ENCODE measurements around the gene ZBTB25.
A peak's percentile ranks its signal among the peaks of the same experiment; 100 is the strongest.

ZBTB25 gene

DNA sequence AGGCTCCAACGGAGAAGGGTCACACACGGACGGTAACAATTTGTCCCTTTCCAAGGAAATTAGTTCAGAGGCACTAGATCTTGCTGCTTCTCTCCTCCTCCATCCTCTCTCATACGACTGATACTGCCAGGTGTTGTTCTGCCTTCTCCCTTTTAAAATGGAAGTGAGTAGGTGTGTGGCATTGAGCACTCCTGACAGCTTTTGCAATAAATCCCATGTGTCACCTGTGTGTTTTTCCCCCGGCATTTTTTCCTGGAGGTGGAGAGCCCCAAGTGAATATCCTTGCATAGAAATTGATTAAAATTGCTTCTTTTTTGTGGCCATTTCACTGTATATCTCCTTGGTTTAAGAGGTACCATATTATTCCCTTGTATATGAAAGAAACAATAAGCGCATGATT is 64.5 kb downstream of the ZBTB25 start:
- ATAC-seq, result no peak

DNA sequence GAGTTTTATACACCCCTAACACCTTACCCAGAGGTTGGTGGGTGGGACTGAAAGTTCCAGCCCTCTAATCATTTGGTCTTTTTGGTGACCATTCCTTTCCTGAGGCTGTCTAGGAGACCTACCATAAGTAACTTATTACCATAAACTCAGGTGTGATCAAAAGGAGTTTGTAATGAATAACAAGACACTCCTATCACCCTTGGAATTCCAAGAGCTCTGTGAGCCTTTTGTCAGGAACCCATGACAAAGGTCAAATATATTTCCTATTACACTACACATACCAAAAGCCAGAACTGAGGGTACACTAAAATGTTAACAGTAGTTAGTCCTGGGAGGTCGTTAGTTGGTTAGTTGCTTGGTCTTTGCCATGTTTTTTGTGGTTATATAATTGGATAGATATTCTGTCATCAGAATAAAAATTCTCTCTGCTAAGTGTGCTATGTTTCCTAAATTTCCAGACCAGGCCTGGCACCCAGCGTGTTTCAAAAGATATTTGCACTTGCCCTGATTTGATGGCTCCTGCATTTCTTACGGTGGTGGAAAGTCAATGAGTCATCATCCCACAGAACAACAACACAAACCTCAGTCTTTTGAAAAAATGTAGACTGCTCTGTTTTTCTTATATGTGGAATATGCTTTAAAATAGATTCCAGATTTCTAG is 65.3 kb downstream of the ZBTB25 start:
- ATAC-seq, result peak in 1 of 2 donors; percentile 44

GRCh38 chr14:64434528-64434927 is 69.1 kb downstream of the ZBTB25 start:
- ATAC-seq, result no peak

- no peak for ATAC-seq
These were observed 79.7 kb downstream of the ZBTB25 start for GRCh38 chr14:64423987-64424386.

- peak; percentile 6 to 63 for ATAC-seq
These were observed 80.9 kb downstream of the ZBTB25 start for GRCh38 chr14:64422756-64423155.

- ATAC-seq, result no peak
These were observed 81.6 kb downstream of the ZBTB25 start for GRCh38 chr14:64422005-64422404.

DNA sequence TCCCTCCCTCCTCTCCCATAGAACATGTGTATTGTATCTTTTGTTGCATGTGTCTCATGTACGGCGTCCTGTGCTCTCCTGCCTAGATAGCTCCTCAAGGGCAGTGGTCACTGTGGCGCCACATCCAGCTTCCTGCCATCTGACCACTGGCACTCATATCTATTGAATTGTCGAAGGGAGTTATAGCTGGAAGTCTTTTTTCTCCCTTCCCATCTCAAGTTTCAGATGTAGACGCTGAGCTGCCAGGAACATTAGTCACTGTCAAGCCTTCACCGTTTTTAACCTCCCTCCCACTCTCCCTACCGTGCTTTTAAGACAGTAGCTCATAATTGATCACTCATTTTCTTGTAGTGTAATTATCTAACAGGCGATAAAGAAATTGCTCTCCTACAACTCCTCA is 82.5 kb downstream of the ZBTB25 start:
- no peak for ATAC-seq

DNA sequence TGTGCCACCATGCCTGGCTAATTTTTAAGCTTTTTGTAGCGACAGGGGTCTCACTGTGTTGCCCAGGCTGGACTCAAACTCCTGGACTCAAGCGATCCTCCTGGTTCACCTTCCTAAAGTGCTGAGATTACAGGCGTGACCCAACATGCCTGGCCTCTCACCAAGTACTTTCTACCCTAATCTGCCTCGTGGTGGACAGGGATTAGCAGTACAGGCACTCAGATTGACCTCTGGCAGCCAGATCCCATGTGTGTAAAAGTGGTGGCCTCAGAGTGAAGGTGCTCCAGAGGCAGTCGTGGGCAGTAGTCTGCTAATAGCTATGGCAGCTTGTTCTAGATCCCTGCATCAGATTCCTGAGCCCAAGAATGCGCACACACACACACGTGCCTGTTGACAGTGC is 84.6 kb downstream of the ZBTB25 start:
- no peak for ATAC-seq

GRCh38 chr14:64417771-64418125 is 85.9 kb downstream of the ZBTB25 start:
- ATAC-seq, result no peak

DNA sequence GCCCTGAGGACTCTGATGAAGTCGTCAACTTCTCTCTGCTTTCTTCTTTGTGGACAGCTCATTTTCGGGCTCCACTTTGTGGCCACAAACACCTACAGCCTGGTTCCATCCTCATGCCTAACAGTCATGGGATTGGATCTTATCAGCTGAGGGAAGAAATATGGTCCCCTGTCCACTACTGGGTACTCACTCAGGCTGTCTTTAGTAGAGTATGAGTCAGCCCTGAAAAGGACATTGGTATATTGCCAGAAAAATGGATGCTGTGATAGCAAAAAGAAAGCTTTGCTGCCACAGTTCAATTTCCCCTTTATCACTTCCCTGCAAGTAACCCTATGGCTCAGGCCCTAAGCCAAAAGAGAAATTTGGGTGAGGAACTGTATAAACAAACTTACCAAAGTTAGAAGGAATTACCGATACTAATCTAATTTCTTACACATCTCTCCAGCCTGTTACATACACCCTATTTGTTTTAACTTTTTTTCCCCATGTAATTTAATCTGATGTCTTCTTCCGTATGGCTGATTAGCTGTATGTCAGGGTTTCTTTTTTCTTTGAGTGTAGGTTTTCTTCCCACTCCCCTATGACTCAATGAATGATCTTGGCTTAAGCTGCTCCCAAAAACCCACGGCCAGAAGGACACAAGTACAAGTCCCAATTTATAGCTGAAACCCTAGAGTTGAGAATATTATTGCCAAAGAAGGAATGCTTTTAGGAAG is 86.4 kb downstream of the ZBTB25 start:
- ATAC-seq, result no peak

DNA sequence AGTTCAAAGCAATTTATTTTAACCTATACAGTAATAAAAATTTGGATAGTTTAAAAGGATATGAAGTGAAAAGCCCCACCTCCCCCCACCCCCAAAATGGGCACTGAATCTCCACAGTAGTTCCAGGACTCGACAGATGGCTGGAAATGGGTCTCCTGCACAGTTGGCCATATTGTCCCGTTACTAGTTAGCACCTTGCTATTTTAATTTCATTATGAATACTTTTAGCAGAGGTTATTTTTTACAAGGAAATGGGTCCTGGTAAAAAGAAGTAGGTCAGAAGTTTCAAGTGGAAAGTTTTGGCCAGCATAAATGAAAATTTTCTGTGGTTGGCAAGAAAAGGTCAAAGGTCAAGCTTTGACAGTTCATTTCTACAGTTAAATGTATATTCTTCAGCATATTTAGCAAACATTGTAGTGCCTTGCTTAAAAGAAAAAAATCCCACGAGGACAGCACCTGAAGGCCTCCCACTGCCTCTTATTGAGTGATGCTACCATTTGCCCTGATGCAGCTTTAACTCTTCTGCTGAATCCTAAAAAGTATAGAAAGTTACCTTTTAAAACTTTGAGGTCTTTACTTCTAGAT is 87.2 kb downstream of the ZBTB25 start:
- ATAC-seq, result no peak

- ATAC-seq, result no peak
These were observed 91.4 kb downstream of the ZBTB25 start for GRCh38 chr14:64412237-64412636.

GRCh38 chr14:64411001-64411400 is 92.6 kb downstream of the ZBTB25 start:
- ATAC-seq, result no peak

DNA sequence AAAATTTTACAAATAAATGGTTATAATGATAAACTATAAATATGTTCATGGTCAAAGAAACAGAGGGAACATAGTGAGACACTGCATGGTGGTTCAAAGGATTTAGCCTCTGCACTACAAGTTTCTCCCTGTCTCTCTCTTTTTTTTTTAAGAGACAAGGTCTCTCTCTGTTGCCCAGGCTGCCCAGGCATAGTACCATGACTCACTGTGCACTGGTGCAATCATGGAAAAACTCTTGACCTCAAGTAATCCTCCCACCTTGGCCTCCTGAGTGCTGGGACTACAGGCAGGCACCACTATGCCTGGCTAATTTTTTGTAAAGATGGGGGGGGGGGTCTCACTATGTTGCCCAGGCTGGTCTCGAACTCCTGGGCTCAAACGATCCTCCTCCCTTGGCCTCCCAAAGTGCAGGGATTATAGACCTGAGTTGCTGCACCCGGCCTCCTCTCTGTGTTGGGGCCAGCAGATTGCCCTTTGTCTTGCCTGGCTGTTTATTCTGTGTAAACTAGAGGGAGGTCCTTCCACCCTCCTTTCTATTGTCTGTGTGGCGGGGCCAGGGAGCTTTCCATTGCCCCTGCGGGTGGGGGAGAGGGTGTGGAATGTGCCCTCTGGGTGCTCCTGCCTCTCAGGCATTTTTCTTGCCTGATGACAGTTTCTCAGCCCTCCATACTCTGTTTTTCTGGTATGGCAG is 93.4 kb downstream of the ZBTB25 start:
- no peak for ATAC-seq

GRCh38 chr14:64409126-64409920 is 94.3 kb downstream of the ZBTB25 start:
- no peak for ATAC-seq

DNA sequence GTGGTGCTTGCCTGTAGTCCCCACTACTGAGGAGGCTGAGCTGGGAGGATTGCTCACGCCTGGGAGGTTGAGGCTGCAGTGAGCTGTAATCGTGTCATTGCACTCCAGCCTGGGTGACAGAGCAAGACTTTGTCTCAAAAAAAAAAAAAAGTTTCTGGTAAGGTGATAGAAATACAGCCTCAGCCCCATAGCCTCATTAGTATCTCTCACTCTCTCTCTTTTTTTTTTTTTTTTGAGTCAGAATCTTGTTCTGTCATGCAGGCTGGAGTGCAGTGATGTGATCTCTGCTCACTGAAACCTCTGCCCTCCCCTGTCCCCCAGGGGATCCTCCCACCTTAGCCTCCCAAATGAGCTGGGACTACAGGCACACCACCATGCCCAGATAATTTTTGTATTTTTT is 96.3 kb downstream of the ZBTB25 start:
- peak in 1 of 2 donors; percentile 33 for ATAC-seq

DNA sequence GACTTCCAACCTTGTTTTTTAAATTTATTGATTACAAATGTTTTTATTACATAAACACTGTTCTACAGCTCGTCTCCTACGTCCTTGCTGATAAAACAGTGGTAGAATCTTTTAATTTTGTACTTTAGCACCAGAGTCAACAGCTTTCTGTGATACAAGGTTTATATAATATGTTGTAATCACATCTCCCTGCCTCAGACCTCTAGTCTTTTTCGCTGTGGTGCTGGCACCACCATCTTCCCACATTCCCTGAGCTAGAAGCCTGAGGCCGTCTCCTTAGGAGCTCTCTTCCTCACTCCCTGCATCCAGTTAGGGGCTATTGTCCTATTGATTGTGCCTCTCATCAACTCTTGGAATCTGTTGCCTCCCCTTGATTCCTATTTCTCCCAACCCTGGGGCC is 98.3 kb downstream of the ZBTB25 start:
- no peak for ATAC-seq

DNA sequence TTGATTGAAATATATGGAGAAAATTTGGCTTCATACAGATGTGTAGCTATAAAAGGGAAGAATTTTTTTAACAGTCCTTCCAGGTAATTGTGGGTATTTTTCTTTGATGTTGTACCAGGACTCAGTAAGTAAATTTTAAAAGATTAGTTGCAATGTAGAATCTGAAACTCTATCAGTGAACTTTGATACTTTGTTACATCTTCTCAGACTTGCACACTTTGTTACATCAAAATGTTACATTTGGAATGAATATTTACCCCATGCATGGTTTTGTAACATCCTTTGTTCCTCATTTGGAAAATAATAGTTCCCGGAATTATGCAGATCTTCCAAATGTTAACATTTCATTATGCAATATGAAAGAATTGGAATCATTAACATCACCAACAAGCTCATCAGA is 101.7 kb downstream of the ZBTB25 start:
- no peak for ATAC-seq

GRCh38 chr14:64400829-64401459 is 102.7 kb downstream of the ZBTB25 start:
- ATAC-seq, result no peak
